Loucy (cell line): ENCODE measurements around the gene GBGT1.

Experiments
- EZH2phosphoT487 ChIP-seq: fragments of 200-600 bp; IDR thresholded peaks from 2 replicates; pipeline ENCODE4 v1.6.1; 2018; ENCODE audit warnings: antibody characterized with exemption, mild to moderate bottlenecking, moderate library complexity, borderline replicate concordance
- TF ChIP-seq, protein P1 (sequence below): fragments of 200-600 bp; sonication (generic); conservative IDR thresholded peaks from 2 replicates; pipeline ENCODE4 v1.5.1; 2014; ENCODE audit warnings: mild to moderate bottlenecking, antibody characterized with exemption, low read length

DNA sequence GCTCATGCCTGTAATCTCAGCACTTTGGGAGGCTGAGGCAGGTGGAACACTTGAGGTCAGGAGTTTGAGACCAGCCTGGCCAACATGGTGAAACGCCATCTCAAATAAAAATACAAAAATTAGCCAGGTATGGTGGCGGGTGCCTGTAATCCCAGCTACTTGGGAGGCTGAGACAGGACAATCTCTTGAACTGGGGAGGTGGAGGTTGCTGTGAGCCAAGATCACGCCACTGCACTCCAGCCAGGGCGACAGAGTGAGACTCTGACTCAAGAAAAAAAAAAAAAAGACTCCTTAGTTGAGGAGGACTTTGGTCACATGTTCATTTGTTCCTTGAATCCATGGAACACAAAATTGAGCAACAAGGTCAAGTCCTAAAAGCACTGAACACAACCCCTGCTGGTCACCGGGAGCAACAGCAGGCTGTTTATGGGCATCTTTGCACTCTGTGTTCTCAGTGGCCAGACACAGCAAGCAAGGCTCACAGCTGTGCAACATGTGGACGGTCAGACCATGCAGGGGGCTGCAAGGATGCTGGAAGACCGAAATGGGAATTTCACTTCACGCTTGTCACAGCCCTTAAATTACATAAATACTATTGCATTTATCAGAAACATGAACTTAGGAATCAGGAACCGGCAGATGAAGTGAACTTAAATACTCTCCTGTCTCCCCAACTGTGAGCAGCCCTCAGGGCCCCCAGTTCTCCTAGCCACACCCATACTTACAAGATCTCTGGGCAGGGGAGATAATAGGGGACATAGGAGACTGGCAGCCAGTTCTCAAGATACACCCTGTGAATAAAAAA, 2.8 kb downstream of the GBGT1 start:
- TF ChIP-seq, protein P1, sequence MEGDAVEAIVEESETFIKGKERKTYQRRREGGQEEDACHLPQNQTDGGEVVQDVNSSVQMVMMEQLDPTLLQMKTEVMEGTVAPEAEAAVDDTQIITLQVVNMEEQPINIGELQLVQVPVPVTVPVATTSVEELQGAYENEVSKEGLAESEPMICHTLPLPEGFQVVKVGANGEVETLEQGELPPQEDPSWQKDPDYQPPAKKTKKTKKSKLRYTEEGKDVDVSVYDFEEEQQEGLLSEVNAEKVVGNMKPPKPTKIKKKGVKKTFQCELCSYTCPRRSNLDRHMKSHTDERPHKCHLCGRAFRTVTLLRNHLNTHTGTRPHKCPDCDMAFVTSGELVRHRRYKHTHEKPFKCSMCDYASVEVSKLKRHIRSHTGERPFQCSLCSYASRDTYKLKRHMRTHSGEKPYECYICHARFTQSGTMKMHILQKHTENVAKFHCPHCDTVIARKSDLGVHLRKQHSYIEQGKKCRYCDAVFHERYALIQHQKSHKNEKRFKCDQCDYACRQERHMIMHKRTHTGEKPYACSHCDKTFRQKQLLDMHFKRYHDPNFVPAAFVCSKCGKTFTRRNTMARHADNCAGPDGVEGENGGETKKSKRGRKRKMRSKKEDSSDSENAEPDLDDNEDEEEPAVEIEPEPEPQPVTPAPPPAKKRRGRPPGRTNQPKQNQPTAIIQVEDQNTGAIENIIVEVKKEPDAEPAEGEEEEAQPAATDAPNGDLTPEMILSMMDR = peak; percentile 73
- TF ChIP-seq EZH2phosphoT487 = no peak
